Measurements from ENCODE around the gene RNASEH1. TPM values are rescaled to one million over a fixed set of nuclear protein-coding genes. Genes with fewer than 3 reads are reported as not detected.

The RNASEH1 gene
- total and polyA plus RNA-seq, 4 donors, result 10.2 to 18.7 (median 12.9) TPM

- TF ChIP-seq CTCF (IDR thresholded peaks at IDR 0.05; ENCODE audit: low read depth, low read length, missing input control) (no peak), ZBTB33 (IDR thresholded peaks at IDR 0.05) (no peak), REST (IDR thresholded peaks at IDR 0.05) (peak; percentile 54)
Observed at GRCh38 chr2:3519255-3520205, 38.6 kb downstream of the RNASEH1 start, which contains the start of gene ADI1 (continued).

GRCh38 chr2:3518496-3519254 is 39.5 kb downstream of the RNASEH1 start:
- H3K4me3 ChIP-seq (ENCODE audit: low read depth in 1 of 3, low read length in 3 of 3), result peak overlapping the region; percentile 59 to 92 (median 87)
- WGBS, result under 1% methylated on average over 67 of the region's 67 CpGs
- DNase-seq (ENCODE audit: low spot score), result peak; percentile 95
- no peaks in the 10 kb centered on the region for H3K27me3 ChIP-seq (ENCODE audit: control insufficient read depth in 4 of 4, insufficient read depth in 4 of 4, low read length in 3 of 4)
- peaks cover 10 to 68% (median 53%) of the 10 kb centered on the region in 4 donors for H3K4me1 ChIP-seq (ENCODE audit: control insufficient read depth in 4 of 4, insufficient read depth in 4 of 4, low read length in 3 of 4)
- peak overlapping the region; percentile 75 to 88 for H3K9ac ChIP-seq (ENCODE audit: low read depth in 1 of 2, low read length in 2 of 2)
- H3K9me3 ChIP-seq (ENCODE audit: control insufficient read depth in 4 of 4, low read length in 3 of 4), result no peaks in the 10 kb centered on the region
- peaks cover 0 to 4% (median 0%) of the 10 kb centered on the region in 4 donors for H3K36me3 ChIP-seq (ENCODE audit: control insufficient read depth in 4 of 4, insufficient read depth in 3 of 4, low read depth in 1 of 4, low read length in 3 of 4)
- peak overlapping the region; percentile 98 to 99 for H3K27ac ChIP-seq (ENCODE audit: low read depth in 1 of 2, low read length in 2 of 2)
- TF ChIP-seq YY1 (IDR thresholded peaks at IDR 0.05) (peak; percentile 28), HNF4A (conservative IDR thresholded peaks at IDR 0.05) (no peak), FOXA2 (IDR thresholded peaks at IDR 0.05) (no peak), CTCF (IDR thresholded peaks at IDR 0.05; ENCODE audit: low read depth, low read length, missing input control) (no peak), ATF3 (IDR thresholded peaks at IDR 0.05) (no peak), JUND (IDR thresholded peaks at IDR 0.05) (no peak), EGR1 (IDR thresholded peaks at IDR 0.05; ENCODE audit: low read depth in 2 of 2) (no peak), TAF1 (conservative IDR thresholded peaks at IDR 0.05) (peak; percentile 13), SP1 (IDR thresholded peaks at IDR 0.05) (no peak), FOXA1 (IDR thresholded peaks at IDR 0.05) (no peak), REST (IDR thresholded peaks at IDR 0.05) (peak; percentile 2), GABPA (IDR thresholded peaks at IDR 0.05 in 1 of 2, conservative IDR thresholded peaks at IDR 0.05 in 1 of 2) (peak in 1 of 2 donors; percentile 83), RXRA (IDR thresholded peaks at IDR 0.05) (peak in 1 of 2 donors; percentile 5), MAX (IDR thresholded peaks at IDR 0.05) (no peak), RAD21 (IDR thresholded peaks at IDR 0.05) (no peak), HNF4G (IDR thresholded peaks at IDR 0.05) (no peak), NR2F2 (IDR thresholded peaks at IDR 0.05) (no peak)
